ENCODE measurements around the gene IGLL1. TPM values are rescaled to one million over a fixed set of nuclear protein-coding genes. Genes with fewer than 3 reads are reported as not detected.

The IGLL1 gene
- total RNA-seq, 5 donors from 2014 or later (not counting 1 experiment from before 2014, with no cell fraction given): 0.30 to 0.64 TPM; not detected in 3

Other genes starting within 250 kb of the IGLL1 start
- 1 to 10 TPM in 3 of 5 donors, under 1 TPM in 2; 0.26 to 2.7 (median 1.2) TPM for gene DRICH1, start 52.0 kb upstream of the IGLL1 start, total RNA-seq
- gene RGL4, start 110.7 kb upstream of the IGLL1 start, total RNA-seq: 10 to 100 TPM; 10.6 to 28.9 (median 13.8) TPM
- gene ZNF70, start 170.8 kb upstream of the IGLL1 start, total RNA-seq: 1 to 10 TPM; 3.2 to 6.4 (median 5.8) TPM
- 1 to 10 TPM in 4 of 5 donors, not detected in 1; 1.5 to 2.6 (median 1.7) TPM for gene VPREB3, start 174.1 kb upstream of the IGLL1 start, total RNA-seq
- 1 to 10 TPM in 4 of 5 donors, under 1 TPM in 1; 0.58 to 2.2 (median 1.9) TPM for gene C22orf15, start 182.7 kb upstream of the IGLL1 start, total RNA-seq
- 10 to 100 TPM; 26.1 to 66.3 (median 63.2) TPM for gene CHCHD10, start 187.7 kb upstream of the IGLL1 start, total RNA-seq
- gene MMP11, start 192.6 kb upstream of the IGLL1 start, total RNA-seq: 1 to 10 TPM; 1.6 to 5.3 (median 2.5) TPM
- gene SMARCB1, start 206.7 kb upstream of the IGLL1 start, total RNA-seq: 10 to 100 TPM; 50.2 to 57.7 (median 54.3) TPM